ENCODE measurements around the gene LAPTM4A. TPM values are rescaled to one million over a fixed set of nuclear protein-coding genes. Genes with fewer than 3 reads are reported as not detected.

Gene LAPTM4A
- total RNA-seq, 1 donor from 2014 or later, result 172 TPM

DNA sequence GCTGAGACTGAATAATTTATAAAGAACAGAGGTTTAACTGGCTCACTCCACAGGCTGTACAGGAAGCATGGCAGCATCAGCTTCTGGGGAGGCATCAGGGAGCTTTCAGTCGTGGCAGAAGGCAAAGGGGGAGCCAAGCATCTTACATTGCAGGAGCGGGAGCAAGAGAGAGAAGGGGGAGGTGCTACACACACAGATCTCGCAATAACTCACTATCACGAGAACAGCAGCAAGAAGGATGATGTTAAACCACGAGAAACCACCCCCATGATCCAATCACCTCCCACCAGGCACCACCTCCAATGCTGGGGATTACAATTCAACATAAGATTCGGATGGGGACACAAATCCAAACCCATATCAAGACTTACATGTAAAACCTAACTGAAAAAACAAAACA is 21.2 kb downstream of the LAPTM4A start:
- no peak overlapping the region for H3K4me3 ChIP-seq
- peaks cover 4% of the 10 kb centered on the region for H3K4me1 ChIP-seq
- intact Hi-C loops (cut with DNase I), result no loop called here
- no peaks in the 10 kb centered on the region for H3K9me3 ChIP-seq
- DNase-seq (ENCODE audit: extremely low spot score in 2 of 2), result no peak
- no peak overlapping the region for H3K27ac ChIP-seq
- peaks cover 0 to 76% of the 10 kb centered on the region in 2 donors for H3K36me3 ChIP-seq
- TF ChIP-seq POLR2A (IDR thresholded peaks at IDR 0.05) (no peak), POLR2AphosphoS5 (IDR thresholded peaks at IDR 0.05; ENCODE audit: insufficient read depth in 1 of 2, low read depth in 1 of 2) (no peak)
- TF ChIP-seq, protein P1, sequence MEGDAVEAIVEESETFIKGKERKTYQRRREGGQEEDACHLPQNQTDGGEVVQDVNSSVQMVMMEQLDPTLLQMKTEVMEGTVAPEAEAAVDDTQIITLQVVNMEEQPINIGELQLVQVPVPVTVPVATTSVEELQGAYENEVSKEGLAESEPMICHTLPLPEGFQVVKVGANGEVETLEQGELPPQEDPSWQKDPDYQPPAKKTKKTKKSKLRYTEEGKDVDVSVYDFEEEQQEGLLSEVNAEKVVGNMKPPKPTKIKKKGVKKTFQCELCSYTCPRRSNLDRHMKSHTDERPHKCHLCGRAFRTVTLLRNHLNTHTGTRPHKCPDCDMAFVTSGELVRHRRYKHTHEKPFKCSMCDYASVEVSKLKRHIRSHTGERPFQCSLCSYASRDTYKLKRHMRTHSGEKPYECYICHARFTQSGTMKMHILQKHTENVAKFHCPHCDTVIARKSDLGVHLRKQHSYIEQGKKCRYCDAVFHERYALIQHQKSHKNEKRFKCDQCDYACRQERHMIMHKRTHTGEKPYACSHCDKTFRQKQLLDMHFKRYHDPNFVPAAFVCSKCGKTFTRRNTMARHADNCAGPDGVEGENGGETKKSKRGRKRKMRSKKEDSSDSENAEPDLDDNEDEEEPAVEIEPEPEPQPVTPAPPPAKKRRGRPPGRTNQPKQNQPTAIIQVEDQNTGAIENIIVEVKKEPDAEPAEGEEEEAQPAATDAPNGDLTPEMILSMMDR (IDR thresholded peaks at IDR 0.05), result no peak
- H3K27me3 ChIP-seq, result no peaks in the 10 kb centered on the region

DNA sequence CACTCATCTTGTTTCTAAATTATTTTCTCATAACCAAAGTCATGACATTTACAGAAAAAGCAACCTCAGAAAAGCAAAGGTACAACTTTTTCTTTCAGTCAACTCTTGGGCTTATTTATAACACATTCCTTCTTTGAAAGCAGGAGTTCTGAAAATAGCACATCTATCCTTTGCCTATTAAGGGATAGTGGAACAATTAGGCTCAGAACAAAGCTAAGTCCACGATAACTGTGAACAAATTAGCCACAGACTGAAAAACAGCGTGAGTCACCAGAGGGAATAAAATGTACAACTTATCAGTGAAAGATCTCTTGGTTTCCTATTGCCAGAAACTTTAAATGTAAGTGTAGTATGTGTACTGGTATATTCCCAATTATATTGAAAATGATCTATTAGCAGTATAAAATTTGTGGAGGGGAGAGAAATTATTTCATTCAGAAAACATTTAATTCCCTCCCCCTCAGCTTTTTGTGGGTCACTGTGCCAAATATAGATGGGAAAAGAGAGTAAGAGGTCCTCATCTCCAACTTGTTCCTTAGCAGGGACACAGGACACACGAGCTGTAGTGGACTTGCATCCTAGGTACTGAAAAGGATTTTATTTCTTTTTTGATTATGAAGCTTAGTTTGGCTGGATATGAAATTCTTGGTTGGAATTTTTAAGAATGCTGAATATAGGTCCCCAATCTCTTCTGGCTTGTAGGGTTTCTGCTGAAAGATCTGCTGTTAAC is 23.6 kb downstream of the LAPTM4A start:
- no peak for TF ChIP-seq POLR2AphosphoS5 (IDR thresholded peaks at IDR 0.05; ENCODE audit: insufficient read depth in 1 of 2, low read depth in 1 of 2)
- TF ChIP-seq POLR2A (IDR thresholded peaks at IDR 0.05), result no peak
- TF ChIP-seq, protein P1 (IDR thresholded peaks at IDR 0.05), result no peak
- H3K36me3 ChIP-seq, result peaks cover 0 to 54% of the 10 kb centered on the region in 2 donors
- no peak overlapping the region for H3K27ac ChIP-seq
- H3K4me1 ChIP-seq, result no peaks in the 10 kb centered on the region
- no peak overlapping the region for H3K4me3 ChIP-seq
- intact Hi-C loops (cut with DNase I), result no loop called here
- H3K27me3 ChIP-seq, result no peaks in the 10 kb centered on the region
- no peak for DNase-seq (ENCODE audit: extremely low spot score in 2 of 2)
- H3K9me3 ChIP-seq, result no peaks in the 10 kb centered on the region

DNA sequence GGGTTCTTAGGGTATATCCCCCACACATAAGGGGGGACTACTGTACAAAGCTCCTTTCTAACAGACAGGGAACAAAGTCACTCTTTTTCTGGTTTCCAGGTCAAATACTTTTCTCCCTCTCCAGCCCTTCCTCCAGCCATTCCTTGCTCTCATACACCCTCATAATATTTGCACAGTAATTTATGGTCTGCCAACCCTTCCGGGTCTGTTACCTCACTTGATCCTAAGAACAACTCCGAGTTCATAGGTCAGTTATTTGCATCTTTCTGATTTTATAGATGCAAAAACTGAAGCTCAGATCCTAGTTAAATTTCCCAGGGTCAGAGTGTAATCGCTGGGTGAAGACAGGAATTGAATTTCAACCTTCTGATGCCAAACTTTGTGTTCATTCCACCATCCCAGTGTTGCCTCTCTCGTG is 24.2 kb downstream of the LAPTM4A start:
- intact Hi-C loops (cut with DNase I), result no loop called here
- no peak overlapping the region for H3K4me3 ChIP-seq
- H3K4me1 ChIP-seq, result no peaks in the 10 kb centered on the region
- no peak for DNase-seq (ENCODE audit: extremely low spot score in 2 of 2)
- H3K27ac ChIP-seq, result no peak overlapping the region
- peaks cover 0 to 49% of the 10 kb centered on the region in 2 donors for H3K36me3 ChIP-seq
- no peaks in the 10 kb centered on the region for H3K27me3 ChIP-seq
- H3K9me3 ChIP-seq, result no peaks in the 10 kb centered on the region
- TF ChIP-seq POLR2A (IDR thresholded peaks at IDR 0.05), result no peak
- TF ChIP-seq, protein P1 (IDR thresholded peaks at IDR 0.05), result no peak
- no peak for TF ChIP-seq POLR2AphosphoS5 (IDR thresholded peaks at IDR 0.05; ENCODE audit: insufficient read depth in 1 of 2, low read depth in 1 of 2)

DNA sequence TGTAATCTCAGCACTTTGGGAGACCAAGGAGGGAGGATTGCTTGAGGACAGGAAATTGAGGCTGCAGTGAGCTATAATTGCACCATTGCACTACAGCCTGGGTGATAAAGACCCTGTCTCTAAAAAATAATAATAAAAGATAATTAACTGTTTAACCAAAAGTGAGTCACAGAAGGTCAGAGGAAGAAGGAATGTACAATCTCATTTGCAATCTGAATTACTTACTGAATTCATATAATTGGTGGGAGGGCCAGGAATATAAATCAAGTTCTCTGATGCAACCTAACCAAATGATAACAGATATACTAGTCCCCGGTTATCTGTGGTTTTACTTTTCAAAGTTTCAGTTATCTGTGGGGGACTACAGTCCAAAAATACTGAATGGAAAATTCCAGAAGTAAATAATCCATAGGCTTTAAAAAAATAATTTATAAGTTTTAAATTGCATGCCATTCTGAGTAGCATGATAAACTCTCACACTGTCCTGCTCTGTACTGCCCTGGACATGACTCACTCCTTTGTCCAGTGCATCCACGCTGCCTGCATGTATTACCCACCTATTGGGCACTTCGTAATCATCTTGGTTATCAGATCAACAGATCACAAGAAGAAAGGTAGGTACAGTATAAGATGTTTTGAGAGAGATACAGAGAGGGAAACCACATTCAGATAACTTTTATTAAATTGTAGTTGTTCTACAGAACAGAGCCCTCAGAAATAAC is 26.2 kb downstream of the LAPTM4A start:
- intact Hi-C loops (cut with DNase I), result no loop called here
- Histone ChIP-seq H3K36me3 (peaks cover 0 to 29% of the 10 kb centered on the region in 2 donors), H3K27me3 (no peaks in the 10 kb centered on the region), H3K27ac (no peak overlapping the region), H3K4me1 (no peaks in the 10 kb centered on the region), H3K4me3 (no peak overlapping the region), H3K9me3 (no peaks in the 10 kb centered on the region)
- TF ChIP-seq POLR2A (IDR thresholded peaks at IDR 0.05), result no peak
- no peak for TF ChIP-seq POLR2AphosphoS5 (IDR thresholded peaks at IDR 0.05; ENCODE audit: insufficient read depth in 1 of 2, low read depth in 1 of 2)
- TF ChIP-seq, protein P1 (IDR thresholded peaks at IDR 0.05), result no peak
- DNase-seq (ENCODE audit: extremely low spot score in 2 of 2), result no peak

DNA sequence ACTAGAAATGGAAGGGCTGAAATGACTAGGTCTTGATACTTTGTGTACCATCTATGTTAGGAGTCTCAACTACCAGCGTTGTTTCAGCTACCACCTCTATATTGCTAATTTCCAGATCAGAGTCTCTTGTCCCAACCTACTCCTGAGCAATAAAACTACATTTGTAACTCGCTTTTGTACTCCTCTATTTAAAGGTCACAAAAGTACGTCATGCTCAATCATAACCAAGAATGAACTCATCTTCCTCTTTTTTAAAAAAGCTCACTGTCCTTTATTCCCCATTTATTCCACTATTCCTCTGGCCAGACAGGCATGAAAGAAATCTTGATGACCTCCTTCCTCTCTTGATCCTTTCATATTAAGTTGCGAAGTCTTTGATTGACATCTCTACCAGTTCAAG is 27.7 kb downstream of the LAPTM4A start:
- no peaks in the 10 kb centered on the region for H3K4me1 ChIP-seq
- no peak for TF ChIP-seq POLR2AphosphoS5 (IDR thresholded peaks at IDR 0.05; ENCODE audit: insufficient read depth in 1 of 2, low read depth in 1 of 2)
- TF ChIP-seq, protein P1 (IDR thresholded peaks at IDR 0.05), result no peak
- no peak for TF ChIP-seq POLR2A (IDR thresholded peaks at IDR 0.05)
- no peaks in the 10 kb centered on the region for H3K27me3 ChIP-seq
- peaks cover 0 to 15% of the 10 kb centered on the region in 2 donors for H3K36me3 ChIP-seq
- no peak overlapping the region for H3K27ac ChIP-seq
- intact Hi-C loops (cut with DNase I), result no loop called here
- no peak overlapping the region for H3K4me3 ChIP-seq
- no peak for DNase-seq (ENCODE audit: extremely low spot score in 2 of 2)
- H3K9me3 ChIP-seq, result no peaks in the 10 kb centered on the region

All from vagina (tissue), 2 donors.